ENCODE data around the gene RSPH10B2.

- no peak for TF ChIP-seq GATA2 (IDR thresholded peaks at IDR 0.05; ENCODE audit: low read depth, low read length)
- TF ChIP-seq GATA3 (IDR thresholded peaks at IDR 0.05; ENCODE audit: low read depth, low read length) = no peak
Observed at GRCh38 chr7:6714360-6714759, 39.5 kb upstream of the RSPH10B2 start.

Data from SH-SY5Y (cell line).